Measurements from ENCODE around the gene RAMP2.

- no peak for TF ChIP-seq CTCF (IDR thresholded peaks at IDR 0.05; ENCODE audit: poor library complexity)
- no peak for TF ChIP-seq EZH2 (IDR thresholded peaks at IDR 0.05; ENCODE audit: borderline replicate concordance)
These were observed 37.4 kb upstream of the RAMP2 start for GRCh38 chr17:42723636-42724035.

Data from hepatocyte (in vitro differentiated cells).